GM10266 (cell line): ENCODE measurements around the gene GNL3.
A peak's percentile ranks its signal among the peaks of the same experiment; 100 is the strongest.

Experiments used
- DNase-seq: peaks from one replicate; pipeline ENCODE4 v3.0.0; 2012; ENCODE audit errors: extremely low spot score
- TF ChIP-seq, protein P1 (sequence below): IDR thresholded peaks from 2 replicates; pipeline ENCODE4 v1.5.1; 2012; ENCODE audit warnings: mild to moderate bottlenecking, low read depth; ENCODE audit not compliant: control insufficient read depth, insufficient read depth; ENCODE audit errors: missing control alignments

GNL3 gene

DNA sequence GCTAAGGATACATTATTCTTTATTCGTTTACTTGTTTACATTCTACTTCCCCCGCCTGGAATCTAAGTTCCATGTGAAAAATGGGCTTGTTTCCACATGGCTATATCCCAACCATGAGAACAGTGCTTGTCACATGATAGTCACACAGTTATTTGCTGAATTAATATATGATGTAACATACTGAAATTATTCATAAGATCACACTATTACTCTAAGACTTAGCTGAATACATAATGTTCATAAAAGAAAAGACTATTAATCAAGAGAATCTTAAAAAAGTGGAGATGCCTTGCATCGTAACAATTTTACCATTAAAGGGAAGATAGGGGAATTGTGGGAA, 6.7 kb upstream of the GNL3 start:
- TF ChIP-seq, protein P1, sequence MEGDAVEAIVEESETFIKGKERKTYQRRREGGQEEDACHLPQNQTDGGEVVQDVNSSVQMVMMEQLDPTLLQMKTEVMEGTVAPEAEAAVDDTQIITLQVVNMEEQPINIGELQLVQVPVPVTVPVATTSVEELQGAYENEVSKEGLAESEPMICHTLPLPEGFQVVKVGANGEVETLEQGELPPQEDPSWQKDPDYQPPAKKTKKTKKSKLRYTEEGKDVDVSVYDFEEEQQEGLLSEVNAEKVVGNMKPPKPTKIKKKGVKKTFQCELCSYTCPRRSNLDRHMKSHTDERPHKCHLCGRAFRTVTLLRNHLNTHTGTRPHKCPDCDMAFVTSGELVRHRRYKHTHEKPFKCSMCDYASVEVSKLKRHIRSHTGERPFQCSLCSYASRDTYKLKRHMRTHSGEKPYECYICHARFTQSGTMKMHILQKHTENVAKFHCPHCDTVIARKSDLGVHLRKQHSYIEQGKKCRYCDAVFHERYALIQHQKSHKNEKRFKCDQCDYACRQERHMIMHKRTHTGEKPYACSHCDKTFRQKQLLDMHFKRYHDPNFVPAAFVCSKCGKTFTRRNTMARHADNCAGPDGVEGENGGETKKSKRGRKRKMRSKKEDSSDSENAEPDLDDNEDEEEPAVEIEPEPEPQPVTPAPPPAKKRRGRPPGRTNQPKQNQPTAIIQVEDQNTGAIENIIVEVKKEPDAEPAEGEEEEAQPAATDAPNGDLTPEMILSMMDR: no peak
- no peak for DNase-seq

DNA sequence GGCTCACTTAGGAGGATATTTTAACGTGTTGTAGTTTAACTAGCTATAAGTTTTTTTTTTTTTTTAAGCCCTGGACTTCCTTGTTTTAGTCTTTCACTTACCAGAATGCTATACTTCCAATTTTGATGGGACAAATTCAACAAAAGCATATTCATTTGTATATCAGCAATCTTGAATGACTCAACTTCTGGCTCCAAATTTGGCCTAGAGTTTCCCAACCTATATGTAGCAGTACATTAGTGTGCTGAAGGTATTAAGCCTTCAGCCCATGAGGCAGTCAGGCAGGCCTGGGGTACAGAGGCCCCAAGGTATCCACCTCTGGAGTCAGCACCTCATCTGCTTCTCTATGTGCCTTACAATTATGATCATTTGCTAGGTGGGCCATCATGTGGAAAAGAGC, 6.0 kb upstream of the GNL3 start:
- TF ChIP-seq, protein P1: no peak

DNA sequence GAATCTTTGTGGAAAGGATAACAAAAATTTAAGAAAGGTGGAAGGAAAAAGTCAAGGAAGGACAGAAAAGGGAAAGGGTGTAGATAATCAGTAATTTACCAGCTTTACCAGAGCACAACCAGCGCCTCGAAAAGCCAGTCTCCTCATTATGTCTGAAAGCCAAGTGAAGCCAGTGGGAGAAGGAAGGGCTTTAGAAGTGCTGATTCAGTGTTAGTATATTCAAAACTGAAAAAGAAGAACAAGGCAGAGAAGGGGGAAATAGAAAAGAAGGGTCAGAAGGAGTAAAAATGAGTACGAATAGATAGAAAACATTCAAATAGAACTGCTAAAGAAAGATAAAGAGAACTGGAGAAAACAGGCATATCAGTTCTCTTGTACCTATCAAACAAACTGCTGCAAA, 4.2 kb upstream of the GNL3 start:
- DNase-seq: no peak
- TF ChIP-seq, protein P1: no peak

More for the DNA sequence above, 6.0 kb upstream of the GNL3 start:
- no peak for DNase-seq

DNA sequence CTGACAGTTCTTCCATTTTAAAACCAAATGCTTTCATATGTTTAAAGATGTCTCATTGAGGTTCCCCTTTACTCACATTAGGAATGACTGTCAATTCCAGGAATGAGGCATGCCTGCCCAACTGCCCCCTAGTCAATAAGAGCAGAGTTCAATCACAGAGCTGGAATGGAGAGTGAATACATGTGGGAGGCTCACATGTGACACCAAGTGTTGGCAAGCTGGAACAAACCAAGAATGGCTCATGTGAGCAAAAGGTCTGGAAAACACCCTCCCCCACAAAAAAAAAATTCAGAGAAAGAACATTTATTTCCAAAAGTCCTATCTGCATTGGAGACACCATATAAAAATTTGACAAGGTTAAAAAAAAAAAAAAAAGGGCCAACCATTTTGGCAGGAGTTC, 3.8 kb upstream of the GNL3 start:
- DNase-seq: no peak
- TF ChIP-seq, protein P1: peak; percentile 38

DNA sequence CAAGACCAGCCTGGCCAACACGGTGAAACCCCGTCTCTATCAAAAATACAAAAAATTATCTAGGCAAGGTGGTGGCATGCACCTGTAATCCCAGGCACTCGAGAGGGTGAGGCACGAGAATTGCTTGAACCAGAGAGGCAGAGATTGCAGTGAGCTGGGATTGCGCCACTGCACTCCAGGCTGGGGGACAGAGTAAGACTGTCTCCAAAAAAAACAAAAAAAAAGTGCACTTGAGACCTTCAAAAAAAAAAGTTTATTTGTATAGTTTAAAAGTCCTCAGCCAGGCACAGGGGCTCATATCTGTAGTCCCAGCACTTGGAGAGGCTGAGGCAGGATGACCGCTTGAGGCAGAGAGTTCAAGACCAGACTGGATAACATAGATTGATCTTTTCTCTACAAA, 2.2 kb upstream of the GNL3 start:
- DNase-seq: no peak
- TF ChIP-seq, protein P1: no peak

DNA sequence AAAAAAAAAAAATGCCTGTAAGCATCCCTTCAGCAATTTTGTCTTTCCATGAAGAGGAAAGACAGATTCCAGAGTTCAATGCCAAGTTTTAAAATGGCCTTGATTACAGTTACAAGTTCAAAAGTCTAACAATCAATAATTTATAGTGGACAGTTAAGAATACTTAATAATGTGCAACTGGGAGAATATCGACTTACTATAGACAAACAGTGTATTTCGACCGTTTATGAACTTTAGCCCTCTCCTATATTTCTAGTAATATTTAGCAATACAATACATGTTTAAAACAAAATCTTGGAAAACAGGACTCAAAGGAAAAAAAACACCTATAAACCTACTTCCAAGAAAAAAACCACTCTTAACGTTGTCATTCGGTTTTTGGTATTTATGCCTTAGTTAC, 1.6 kb upstream of the GNL3 start:
- TF ChIP-seq, protein P1: no peak
- no peak for DNase-seq

DNA sequence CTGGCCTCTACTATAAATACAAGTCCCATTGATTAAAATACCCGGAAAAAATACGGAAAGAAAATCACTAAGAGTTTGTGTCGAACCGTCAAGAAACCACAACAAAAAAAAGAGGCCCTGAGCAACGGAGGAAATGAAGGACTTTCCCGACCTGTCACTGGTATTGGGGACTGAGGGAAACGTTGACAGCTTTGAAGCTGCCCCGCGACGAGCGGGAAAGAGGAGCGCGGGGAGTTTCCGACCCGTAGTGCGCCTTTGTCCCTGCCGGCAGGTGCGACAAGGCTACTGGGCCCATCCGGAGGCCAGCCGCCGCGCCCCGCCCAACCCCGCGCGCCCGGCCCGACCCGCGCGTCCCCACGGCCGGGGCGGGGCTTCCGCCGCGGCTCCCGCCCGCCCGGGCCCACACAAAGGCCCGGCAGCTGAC, 535 bp upstream of the GNL3 start:
- TF ChIP-seq, protein P1: no peak
- peak; percentile 96 for DNase-seq
